Measurements from ENCODE around the gene LBHD2.
"Not testable (repeated sequence)": the region's sequence is repeated elsewhere in the genome, so short reads cannot be mapped to it uniquely, and the experiment has no call there.

Gene LBHD2

GRCh38 chr14:103102689-103103260 is 18.8 kb downstream of the LBHD2 start:
- H3K27ac ChIP-seq = no peak overlapping the region
- no peak for DNase-seq (ENCODE audit: low read depth, low spot score)

GRCh38 chr14:103103461-103104388 is 19.7 kb downstream of the LBHD2 start:
- peak; percentile 27 for DNase-seq (ENCODE audit: low read depth, low spot score)
- no peak overlapping the region for H3K27ac ChIP-seq

GRCh38 chr14:103104389-103104653 is 20.3 kb downstream of the LBHD2 start:
- no peak overlapping the region for H3K27ac ChIP-seq
- DNase-seq (ENCODE audit: low read depth, low spot score) = no peak

GRCh38 chr14:103104654-103105452 is 20.8 kb downstream of the LBHD2 start:
- DNase-seq (ENCODE audit: low read depth, low spot score) = no peak
- no peak overlapping the region for H3K27ac ChIP-seq

- DNase-seq (ENCODE audit: low read depth, low spot score) = no peak
- no peak overlapping the region for H3K27ac ChIP-seq
Measured at GRCh38 chr14:103105580-103106150, 21.7 kb downstream of the LBHD2 start.

GRCh38 chr14:103107455-103107854 is 23.4 kb downstream of the LBHD2 start:
- H3K27ac ChIP-seq = no peak overlapping the region
- DNase-seq (ENCODE audit: low read depth, low spot score) = no peak

- no peak for DNase-seq (ENCODE audit: low read depth, low spot score)
- H3K27ac ChIP-seq = no peak overlapping the region
Measured at GRCh38 chr14:103107941-103108748, 24.1 kb downstream of the LBHD2 start.

GRCh38 chr14:103108749-103109207 is 24.8 kb downstream of the LBHD2 start:
- no peak overlapping the region for H3K27ac ChIP-seq
- no peak for DNase-seq (ENCODE audit: low read depth, low spot score)

GRCh38 chr14:103109535-103110441 is 25.8 kb downstream of the LBHD2 start:
- DNase-seq (ENCODE audit: low read depth, low spot score) = no peak
- H3K27ac ChIP-seq = no peak overlapping the region

- DNase-seq (ENCODE audit: low read depth, low spot score) = no peak
- H3K27ac ChIP-seq = no peak overlapping the region
Measured at GRCh38 chr14:103110681-103111231, 26.7 kb downstream of the LBHD2 start.

- DNase-seq (ENCODE audit: low read depth, low spot score) = no peak
- H3K27ac ChIP-seq = no peak overlapping the region
Measured at GRCh38 chr14:103111232-103111868, 27.3 kb downstream of the LBHD2 start.

GRCh38 chr14:103112400-103113243 is 28.6 kb downstream of the LBHD2 start:
- no peak for DNase-seq (ENCODE audit: low read depth, low spot score)
- no peak overlapping the region for H3K27ac ChIP-seq

- no peak overlapping the region for H3K27ac ChIP-seq
- DNase-seq (ENCODE audit: low read depth, low spot score) = no peak
Measured at GRCh38 chr14:103113303-103113702, 29.3 kb downstream of the LBHD2 start.

GRCh38 chr14:103113774-103114173 is 29.8 kb downstream of the LBHD2 start:
- no peak for DNase-seq (ENCODE audit: low read depth, low spot score)
- no peak overlapping the region for H3K27ac ChIP-seq

- H3K27ac ChIP-seq; DNase-seq (ENCODE audit: low read depth, low spot score): not testable (repeated sequence)
Measured at GRCh38 chr14:103115086-103115679, 31.2 kb downstream of the LBHD2 start.

GRCh38 chr14:103115845-103116572 is 32.0 kb downstream of the LBHD2 start:
- no peak overlapping the region for H3K27ac ChIP-seq
- no peak for DNase-seq (ENCODE audit: low read depth, low spot score)

Measured in epithelial cell of prostate (primary cell).